ENCODE results near the gene SLC30A3.

DNA sequence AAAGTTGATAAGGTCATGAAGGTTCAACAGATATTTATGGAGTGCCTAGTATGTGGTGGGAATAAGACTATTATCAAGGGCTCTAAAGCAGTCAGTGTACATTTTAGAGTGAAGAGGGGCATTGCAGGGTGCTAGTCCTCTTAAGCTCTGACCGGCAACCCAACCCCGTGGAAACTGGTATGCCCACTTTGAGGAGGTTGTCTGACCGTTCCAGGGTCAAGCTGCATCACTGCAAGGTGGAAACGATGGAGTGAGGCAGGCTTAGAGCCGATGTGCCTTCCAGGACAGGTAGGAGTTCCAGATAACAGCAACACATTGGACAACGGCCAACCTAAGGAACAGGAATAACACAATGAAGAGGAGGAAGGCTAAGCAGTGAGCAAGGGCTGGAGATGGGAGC, 46.8 kb upstream of the SLC30A3 start:
- TF ChIP-seq, protein P1, sequence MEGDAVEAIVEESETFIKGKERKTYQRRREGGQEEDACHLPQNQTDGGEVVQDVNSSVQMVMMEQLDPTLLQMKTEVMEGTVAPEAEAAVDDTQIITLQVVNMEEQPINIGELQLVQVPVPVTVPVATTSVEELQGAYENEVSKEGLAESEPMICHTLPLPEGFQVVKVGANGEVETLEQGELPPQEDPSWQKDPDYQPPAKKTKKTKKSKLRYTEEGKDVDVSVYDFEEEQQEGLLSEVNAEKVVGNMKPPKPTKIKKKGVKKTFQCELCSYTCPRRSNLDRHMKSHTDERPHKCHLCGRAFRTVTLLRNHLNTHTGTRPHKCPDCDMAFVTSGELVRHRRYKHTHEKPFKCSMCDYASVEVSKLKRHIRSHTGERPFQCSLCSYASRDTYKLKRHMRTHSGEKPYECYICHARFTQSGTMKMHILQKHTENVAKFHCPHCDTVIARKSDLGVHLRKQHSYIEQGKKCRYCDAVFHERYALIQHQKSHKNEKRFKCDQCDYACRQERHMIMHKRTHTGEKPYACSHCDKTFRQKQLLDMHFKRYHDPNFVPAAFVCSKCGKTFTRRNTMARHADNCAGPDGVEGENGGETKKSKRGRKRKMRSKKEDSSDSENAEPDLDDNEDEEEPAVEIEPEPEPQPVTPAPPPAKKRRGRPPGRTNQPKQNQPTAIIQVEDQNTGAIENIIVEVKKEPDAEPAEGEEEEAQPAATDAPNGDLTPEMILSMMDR (conservative IDR thresholded peaks at IDR 0.05 in 1 of 2, IDR thresholded peaks at IDR 0.05 in 1 of 2; ENCODE audit: low read depth in 1 of 2, low read length in 2 of 2): no peak
- TF ChIP-seq EZH2 (IDR thresholded peaks at IDR 0.05; ENCODE audit: low read length, missing control alignments): no peak

Measured in fibroblast of lung (primary cell).